Smooth muscle cell of the brain vasculature (primary cell): ENCODE data around the gene ABHD3.
"Not testable (repeated sequence)": the region's sequence is repeated elsewhere in the genome, so short reads cannot be mapped to it uniquely, and the experiment has no call there.

Experiments
- DNase-seq: peaks from one replicate; pipeline ENCODE4 v3.0.0-alpha.2; 2012; ENCODE audit warnings: low read depth, low spot score

Gene ABHD3

DNA sequence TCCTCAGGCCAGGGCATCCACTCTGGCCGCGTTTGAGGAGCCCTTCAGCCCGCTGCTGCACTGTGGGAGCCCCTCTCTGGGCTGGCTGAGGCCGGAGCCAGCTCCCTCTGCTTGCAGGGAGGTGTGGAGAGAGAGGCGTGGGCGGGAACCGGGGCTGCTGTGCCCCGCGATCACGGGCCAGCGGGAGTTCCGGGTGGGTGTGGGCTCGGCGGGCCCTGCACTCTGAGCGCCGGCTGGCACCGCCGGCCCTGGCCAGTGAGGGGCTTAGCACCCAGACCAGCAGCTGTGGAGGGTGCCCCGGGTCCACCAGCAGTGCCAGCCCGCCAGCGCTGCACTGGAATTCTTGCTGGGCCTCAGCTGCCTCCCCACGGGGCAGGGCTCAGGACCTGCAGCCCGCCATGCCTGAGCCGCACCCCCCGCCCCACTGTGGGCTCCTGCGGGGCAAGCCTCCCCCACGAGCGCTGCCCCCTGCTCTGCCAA lies 1.9 kb upstream of the ABHD3 start:
- DNase-seq, result no peak

DNA sequence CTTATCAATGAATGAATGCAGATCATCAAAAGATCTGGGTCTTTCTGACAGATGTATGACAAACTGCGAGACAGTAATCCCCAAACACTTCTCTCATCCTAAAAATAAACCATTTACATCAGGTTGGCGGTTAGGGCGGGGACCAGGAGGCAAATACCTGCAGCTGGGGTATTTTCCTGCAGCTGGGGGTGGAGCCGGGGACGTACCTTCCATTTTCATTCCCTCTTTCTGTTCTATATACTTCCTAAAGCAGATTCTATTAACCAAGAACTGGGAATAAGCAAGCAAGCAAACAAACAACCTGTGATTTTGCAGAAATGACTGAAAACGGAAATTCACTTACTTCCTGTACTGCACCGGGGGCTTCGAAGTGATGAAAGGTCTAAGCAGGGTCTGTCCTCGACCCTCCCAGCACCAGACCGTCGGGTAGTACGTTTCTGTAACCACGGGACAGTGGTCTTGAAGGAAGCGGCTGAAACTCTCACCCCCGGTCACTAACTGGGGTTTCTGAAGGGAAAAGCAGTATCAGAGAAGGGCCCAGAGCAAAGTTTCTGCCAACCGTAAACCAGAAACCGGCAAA lies 1.2 kb downstream of the ABHD3 start:
- no peak for DNase-seq

DNA sequence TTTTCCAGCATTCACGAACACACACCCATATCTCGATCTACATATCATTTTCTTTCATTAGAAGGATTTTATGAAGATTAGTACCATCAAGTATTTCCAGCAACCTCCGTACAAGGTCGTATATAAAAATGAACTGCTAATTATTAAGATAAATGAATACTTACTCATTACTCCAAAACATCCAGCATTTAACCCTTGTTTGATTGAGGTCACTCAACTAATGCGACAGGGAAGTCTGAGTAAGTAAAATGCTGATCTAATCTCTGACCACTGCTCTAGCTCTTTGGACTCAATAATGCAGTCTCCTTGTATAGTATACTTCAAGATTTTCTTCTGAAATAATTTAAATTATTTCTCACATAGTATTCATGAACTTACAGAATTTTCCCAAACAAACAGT lies 2.0 kb downstream of the ABHD3 start:
- DNase-seq, result no peak

DNA sequence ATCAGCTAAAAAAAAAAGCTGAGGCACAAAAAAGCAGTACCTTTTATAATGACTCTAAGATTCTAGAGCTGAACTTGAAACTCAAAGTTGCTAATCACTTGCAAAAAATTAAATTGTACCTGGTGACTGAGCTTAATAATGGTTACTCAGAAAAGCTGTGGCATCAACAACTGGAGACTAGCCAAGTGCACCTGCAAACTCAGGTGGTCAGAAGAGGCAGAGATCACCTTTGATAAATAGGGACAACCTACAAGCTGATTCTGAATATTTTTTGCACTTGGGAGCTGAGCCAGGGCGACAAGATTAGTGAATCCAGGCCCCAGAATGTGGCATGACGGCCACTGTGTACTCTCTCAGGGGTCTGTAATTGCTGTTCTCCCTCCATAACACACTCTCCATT lies 3.0 kb downstream of the ABHD3 start:
- no peak for DNase-seq

DNA sequence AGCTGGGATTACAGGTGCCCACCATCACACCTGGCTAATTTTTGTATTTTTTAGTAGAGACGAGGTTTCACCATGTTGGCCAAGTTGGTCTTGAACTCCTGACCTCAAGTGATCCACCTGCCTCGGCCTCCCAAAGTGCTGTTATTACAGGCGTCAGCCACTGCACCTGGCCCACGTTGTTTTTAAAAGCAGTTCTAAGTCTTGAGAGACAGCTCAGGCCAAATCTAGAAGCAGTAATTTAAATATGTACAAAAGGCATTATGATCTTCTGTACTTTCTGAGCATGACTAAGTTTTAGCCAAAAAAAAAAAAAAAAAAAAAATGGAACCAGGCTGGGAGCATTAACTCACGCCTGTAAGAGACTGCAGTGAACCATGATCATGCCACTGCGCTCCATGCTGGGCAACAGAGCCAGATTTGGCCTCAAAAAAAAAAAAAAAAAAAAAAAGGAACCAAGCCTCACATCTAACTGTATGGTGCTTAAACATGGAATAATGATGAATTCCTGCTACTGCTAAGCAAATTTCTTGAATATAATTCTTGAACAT lies 4.0 kb downstream of the ABHD3 start:
- no peak for DNase-seq

DNA sequence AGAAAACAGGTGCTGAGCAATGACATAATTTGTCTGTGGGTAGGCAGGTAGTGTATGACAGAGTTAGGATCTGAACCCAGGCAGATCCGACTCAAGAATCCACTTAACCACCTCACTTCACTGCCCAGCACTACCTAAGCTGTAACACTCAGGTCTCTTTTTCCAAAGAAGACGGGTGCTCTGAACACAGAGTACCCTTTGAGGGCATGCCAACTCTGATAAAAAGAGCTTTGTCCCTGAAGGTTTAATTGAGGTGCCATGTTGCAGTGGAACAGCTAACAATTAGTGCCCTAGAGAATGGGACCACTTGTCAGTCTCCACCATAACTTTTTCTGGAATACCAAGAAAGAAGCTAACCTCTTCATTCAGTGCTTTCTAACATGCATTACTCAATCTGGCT lies 11.3 kb downstream of the ABHD3 start:
- DNase-seq, result no peak

DNA sequence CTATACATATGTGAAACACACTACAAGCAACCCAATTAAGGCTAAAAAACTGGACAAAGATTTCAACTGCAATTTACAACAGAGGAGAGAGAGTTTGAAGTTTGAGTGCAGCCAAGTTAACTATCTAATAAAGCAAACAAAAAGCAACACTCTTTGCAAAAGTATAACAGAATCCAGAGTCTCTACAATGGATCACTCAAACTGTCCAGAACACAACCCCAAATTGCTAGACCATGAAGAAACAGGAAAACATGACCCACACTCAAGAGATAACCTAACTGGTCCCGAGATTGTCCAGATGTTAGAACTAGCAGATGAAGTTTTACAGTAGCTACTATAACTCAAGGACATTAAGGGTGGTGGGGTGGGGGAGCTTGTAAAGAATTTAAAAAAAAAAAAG lies 14.8 kb downstream of the ABHD3 start:
- DNase-seq, result no peak

DNA sequence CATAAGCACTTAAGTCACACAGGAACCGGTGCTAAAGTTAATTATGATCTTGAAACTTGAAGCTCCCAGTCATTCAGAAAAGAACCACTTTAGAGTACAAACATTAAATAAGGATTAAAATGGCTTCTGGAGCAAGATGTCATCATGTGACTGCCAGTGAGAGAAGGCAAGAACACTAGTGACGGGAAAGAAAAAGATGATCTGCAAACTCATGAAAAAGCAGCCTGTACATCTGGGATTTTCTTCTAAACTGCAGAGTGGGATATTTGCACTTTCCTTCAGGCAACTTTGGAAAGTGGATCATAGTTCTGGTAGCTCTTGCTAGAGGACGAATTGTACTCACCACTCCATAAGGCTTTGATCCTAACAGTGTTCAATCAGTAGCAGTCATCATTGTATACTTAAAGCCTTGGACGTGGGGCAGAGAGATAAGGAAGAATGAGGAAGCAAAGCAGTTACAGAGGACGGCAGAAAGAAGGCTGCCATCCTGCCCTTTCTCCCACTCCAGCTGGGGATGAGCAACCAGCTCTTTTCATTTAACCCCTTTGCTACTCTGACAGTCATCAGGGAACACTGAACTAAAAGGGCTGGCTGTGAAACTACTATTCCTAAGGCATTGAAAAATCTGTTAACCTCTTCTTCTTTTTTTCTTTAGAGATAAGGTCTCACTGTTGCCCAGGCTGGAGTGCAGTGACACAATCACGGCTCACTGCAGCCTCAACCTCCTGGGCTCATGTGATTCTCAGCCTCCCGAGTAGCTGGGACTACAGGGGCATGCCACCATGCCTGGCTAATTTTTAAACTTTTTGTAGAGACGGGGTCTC lies 18.1 kb downstream of the ABHD3 start:
- DNase-seq, result no peak

DNA sequence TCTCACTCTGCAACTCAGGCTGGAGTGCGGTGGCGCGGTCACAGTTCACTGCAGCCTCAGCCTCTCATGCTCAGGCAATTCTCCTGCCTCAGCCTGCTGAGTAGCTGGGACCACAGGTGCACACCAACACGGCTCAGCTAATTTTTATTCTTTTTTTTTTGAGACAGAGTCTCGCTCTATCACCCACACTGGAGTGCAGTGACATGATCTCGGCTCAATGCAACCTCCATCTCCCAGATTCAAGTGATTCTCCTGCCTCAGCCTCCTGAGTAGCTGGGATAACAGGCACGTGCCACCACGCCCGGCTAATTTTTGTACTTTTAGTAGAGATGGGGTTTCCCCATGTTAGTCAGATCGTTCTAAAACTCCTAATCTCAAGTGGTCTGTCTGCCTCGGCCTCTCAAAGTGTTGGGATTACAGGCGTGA lies 19.0 kb downstream of the ABHD3 start:
- not testable (repeated sequence) for DNase-seq

DNA sequence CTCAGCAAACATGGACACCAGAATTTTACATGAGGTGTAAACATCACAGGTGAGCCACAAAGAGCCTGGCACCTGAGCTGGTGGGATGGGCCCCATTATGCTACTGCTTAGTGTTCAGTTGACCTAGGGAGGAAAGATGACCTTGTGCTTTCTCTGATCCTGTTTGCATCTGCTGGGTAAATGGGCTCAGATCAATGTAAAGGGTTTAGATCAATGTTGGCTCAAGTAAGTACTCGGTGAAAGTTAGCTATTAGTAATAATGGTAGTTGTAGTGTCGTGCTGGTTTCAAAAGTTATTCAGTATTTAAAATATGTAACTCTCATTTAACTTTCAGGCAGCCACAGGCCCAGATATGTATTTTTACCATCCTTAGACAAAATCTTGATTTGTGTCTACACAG lies 19.8 kb downstream of the ABHD3 start:
- DNase-seq, result no peak

DNA sequence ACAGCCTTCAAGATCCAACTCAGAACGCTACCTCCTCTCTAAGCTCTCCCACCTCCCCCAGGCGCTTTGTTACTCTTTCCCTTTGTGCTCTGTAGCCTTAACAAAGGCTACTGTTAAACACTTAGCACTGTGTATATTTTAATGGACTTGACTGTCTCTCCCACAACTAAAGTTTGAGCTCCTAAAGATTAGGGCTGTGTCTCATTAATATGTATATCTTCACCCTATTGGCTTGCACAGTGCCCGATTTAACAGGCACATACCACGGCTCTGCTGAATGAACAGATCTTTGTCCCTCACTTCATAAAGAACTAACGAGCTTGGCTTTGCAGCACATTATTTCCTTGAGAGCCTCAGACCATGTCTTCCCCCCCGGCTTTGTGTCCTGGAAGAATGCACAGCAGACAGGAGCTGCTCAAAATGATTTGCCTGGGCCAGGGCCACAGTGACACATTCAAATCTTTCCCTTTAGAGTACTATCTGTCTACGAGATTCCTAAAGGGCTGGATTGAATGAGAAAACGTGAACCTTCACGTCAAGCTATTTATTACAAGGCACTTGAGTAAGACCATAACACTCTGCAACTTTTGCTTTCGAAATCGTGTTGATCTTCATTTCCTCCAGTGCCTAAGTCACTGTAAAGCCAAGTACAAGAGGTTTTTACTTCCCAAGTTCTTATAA lies 22.1 kb downstream of the ABHD3 start:
- DNase-seq, result no peak

DNA sequence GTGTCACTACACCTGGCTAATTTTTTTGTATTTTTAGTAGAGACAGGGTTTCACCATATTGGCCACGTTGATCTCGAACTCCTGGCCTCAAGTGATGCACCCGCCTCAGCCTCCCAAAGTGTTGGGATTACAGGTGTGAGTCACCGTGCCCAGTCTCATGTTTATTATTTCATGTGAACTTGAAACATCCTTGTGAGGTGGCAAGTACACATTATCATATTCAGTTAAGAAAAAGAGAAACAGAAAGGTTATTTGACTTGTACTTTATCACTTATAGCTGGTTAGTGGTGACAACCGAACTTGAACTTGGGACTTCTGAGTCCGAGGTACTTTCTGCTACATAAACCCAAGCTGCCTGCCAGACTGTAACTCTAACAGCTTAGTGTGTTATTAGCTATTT lies 24.4 kb downstream of the ABHD3 start:
- no peak for DNase-seq

DNA sequence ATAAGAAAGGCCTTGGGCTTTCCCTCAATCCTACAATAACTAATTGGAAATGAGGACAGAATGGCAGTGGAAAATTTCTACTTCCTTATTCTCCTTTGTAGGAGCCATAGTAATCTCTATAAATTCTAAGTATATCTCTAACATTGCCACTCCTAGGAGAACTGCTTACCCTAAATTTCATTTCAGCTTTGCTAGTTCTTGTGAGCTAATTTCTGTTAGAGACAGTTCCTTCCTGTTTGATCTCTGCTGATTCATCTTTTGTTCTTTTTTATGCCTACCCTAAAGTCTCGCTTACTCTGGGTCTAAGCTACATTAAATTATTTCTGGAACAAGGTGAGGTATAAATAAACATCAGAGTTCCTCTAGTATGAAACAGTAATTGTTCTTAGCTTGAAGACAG lies 25.7 kb downstream of the ABHD3 start:
- no peak for DNase-seq

DNA sequence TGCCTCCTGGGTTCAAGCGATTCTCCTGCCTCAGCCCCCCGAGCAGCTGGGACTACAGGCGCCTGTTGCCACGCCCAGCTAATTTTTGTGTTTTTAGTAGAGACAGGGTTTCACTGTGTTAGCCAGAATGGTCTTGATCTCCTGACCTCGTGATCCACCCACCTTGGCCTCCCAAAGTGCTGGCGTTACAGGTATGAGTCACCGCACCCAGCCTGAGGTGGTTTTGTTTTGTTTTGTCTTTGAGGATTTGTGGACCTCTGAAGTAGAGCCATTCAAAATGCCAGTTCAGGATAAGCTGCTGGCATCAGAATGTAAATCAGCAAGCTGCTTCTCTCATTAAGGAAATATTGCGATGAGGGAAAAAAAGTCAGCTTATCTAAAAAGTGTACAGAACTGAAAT lies 29.2 kb downstream of the ABHD3 start:
- not testable (repeated sequence) for DNase-seq

DNA sequence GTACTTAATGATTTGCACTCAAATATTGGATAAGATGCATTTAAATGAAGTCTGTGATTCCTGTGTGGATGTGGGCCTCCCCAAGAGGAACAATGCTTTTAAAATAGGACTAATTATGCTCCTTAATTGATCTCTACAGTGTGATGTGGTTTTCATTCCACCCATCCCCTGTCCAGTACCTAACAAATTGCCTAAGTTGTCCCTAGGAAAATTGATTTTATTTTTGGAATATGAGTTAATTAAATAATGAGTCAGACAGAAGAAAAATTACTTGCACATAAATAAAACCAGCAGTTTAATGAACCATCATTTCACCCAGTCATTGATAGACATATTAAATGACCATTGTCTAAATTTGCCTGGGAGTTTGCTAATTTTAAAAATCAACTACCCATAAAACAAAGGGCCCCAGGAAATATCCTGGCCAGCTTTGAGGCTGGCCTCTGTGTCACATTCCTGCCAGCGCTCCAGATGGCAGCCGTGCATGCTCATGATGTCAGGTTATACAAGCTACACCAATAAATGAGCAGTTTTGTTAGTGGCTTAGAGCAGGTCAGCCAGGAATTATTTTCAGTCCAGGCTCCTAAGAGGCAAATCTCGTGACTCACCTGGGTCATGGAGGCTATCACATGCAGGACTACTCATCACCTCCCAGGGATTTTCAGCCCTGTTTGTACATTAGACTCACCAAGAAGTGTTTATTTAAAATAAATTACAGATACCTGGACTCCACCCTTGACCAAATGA lies 31.9 kb downstream of the ABHD3 start:
- no peak for DNase-seq

DNA sequence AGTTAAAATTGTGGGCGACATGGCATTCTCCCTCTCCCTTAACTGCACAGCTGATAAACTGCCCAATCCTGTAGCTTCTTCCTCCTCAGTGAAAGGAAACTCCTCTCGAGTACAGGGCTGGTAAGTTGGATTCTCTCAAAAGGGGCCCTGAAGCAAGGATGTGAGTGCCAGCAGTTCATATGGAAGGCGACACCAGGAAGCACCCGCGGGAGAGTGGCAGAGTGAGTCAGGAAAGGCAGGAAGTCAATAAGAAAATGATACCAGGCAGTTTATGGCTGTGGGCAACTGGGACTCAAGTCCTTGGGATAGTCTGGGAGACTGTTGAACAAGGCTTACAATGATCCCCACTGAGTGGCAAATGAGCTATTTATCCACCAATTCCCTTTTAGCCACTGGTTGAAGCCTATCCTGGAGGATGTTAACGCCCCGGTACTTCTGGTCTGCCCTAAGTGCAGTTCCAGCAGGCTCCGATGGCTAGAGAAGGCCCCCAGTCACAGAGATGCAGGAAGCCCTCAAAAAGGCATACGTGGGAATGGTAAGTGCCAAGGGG lies 34.8 kb downstream of the ABHD3 start:
- DNase-seq, result no peak

DNA sequence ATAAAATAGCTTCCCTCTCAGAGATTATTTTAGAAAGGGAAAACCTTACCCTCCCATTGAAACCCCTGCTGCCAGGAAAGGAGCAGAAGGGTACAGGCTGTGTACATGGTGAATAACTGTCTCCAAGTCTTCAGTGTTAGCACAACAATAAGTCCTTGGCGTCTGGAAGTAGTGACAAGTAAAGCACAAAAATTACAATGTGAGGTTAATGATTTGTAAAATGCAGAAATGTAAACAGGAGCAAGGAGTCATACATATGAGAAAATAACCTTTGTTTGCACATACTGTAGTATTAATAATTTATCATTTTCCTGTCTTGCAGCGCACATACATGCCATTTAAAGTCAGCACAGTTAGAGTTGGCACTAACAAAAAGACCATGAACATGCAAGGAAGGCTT lies 40.5 kb downstream of the ABHD3 start:
- DNase-seq, result no peak

DNA sequence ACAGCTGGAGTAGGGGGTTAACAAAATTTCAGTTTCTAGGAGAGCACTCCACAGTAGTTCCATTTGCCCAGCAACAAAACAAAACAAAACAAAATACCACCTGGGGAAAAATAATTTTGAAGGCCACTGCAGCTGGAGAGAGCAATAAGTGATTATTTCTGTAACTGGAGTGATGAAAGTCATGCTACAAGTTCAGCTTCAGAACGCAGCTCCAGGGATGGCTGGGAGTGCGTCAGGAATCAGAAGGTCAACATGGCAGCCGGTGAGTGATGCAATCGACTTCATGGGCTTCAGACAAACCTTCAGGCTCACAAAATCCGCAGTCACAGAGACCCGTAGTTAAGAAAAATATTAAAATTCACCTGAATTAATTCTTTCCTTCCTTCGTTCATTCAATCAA lies 41.0 kb downstream of the ABHD3 start:
- DNase-seq, result peak; percentile 49

DNA sequence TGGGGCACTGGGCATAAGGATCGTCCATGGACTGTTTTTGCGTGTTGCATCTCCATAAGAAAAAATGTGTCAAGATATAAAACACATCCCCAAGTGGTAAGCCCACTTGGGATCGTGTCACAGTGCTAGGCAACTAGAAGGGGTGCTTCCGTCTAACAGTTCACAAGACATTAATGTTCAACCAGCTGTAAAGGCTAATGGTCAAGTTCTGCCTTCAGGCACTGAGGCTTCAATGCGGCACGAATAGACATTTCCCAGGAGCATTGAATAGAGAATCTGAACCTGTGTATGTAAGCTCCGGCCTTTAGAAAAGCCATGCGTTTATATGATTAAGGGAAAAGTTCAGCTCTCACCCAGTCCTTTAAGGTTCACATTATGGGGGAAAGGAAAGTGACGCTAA lies 42.0 kb downstream of the ABHD3 start:
- DNase-seq, result no peak

DNA sequence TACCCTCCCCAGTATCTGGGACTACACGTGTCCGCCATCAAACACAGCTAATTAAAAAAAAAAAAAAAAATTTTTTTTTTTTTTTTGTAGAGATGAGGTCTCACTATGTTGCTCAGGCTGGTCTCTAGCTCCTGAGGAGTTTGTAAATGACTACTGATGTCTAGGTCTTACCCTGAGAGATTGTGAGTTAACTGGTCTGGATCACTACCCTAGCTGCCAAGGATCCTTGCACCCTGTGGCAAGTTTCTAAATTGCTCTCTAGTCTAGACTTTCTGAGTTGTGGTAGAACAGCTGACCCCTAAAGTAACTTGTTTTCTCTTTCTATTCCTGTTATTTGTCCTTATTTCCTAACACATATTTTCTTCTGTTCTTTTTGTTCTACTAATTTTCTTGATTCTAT lies 44.5 kb downstream of the ABHD3 start:
- no peak for DNase-seq

DNA sequence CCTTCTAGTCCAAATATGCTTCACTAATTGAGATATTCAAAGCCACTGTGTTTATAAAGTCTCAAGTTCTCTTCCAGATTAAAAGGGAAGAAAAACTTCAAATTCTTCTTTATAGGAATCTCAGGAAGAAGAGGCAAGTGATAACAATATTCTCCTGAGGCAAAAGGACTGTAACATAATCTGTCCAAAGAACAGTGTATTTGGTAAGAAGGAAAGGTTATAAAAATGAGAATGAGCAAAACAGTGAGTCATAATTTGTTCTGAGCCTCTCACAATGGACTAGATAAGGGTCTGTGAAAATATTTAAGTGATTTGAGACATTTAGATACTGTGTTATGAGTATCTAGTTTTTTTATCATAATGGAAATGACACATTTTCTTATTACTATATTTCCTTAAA lies 48.2 kb downstream of the ABHD3 start:
- no peak for DNase-seq

DNA sequence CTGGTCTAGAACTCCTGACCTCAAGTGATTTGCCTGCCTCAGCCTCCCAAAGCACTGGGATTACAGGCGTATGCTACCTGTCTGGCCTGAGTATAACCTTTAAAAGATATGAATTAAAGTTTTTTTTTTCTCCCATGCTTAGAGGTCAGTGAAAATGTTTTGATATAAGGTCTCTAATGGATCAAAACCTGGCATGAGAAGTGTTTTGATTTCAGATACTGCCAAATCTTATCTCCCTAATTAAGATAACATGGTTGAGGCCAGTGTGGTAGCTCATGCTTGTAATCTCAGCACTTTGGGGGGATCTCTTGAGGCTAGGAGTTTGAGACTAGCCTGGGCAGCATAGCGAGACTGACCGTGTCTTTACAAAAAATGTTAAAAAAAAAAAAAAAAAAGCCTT lies 51.2 kb downstream of the ABHD3 start:
- no peak for DNase-seq
